Measurements from ENCODE around the gene UBAC2.

GRCh38 chr13:99301913-99302636 is 101.4 kb downstream of the UBAC2 start:
- TF ChIP-seq CTCF (conservative IDR thresholded peaks at IDR 0.05; ENCODE audit: low read depth, low read length), result no peak
- no peak for TF ChIP-seq EZH2 (IDR thresholded peaks at IDR 0.05; ENCODE audit: borderline replicate concordance, low read depth, low read length, poor library complexity, severe bottlenecking)
